ENCODE measurements around the gene DUSP15. TPM values are rescaled to one million over a fixed set of nuclear protein-coding genes. Genes with fewer than 3 reads are reported as not detected.

DUSP15 gene
- total and polyA plus RNA-seq, 9 of the 15 experiments (the other 6 are each of a cell fraction or from before 2014, with no cell fraction given) = 0.34 TPM; not detected in 8

DNA sequence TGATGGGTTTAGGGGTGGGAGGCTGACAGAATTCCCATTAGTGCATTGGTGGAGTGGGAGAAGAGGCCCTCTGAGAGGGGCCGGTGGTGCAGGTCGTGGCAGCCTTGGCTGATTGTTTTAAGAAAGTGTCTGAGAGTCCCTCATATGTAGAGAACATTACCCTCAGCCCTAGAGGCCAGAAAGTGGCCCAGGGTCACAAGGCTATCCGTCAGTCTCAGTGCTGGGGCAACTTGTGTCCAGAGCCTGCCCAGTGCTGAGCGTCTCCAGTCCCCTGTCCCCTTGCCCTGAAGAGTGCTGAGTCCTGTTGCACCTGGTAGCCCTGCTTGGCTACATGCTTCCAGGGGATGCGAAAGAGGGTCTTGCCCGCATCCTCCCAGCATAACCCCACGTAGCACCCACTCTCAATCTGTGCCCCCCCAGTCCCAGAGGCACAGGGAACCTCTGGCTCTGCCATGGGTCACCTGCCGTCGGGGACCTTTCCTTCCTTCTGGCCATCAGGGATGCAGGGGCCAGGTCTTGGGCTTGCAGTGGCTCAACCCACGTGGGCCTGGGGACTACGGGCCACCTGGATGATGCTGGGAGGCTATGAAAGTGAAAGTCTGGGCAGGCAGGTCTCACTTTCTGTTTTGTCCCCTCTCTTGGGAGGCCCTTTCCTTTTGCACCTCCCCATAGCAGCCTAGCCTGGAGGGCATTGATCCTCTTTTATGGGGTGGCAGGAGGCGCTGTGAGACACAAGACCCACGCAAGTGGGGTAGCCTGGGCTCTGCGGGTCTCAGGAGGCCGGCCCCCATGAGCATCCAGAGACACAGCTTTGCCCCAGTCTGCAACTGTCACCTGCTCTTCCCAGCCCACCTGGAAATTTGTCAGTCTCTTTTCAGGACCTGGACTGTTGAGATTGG lies 12.2 kb downstream of the DUSP15 start (continued):
- TF ChIP-seq ZNF436 (CRISPR knock-in tag; IDR thresholded peaks at IDR 0.05) = no peak

DNA sequence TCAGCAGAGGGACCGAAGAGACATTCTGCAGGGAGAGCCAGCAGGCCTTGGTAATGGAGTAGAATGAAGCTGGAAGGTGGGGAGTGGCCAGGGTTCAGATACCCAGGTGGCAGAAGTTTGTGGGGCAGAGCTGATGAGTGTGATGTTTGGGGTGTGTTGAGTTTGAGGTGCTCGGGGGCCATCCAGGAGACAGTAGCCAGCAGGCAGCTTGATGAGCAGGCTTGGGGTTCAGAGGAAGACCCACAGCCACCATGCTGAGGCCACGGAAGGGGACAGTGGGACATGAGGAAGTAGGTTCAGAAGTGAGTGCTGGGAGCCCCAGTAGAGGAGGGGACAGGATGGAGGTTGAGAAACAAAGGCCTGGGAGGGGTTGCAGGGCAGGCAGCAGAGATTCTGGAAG lies 13.8 kb downstream of the DUSP15 start:
- Histone ChIP-seq H3K79me2 (ENCODE audit: control insufficient read depth, insufficient read depth, low read length) (no peaks in the 10 kb centered on the region), H3K9ac (ENCODE audit: insufficient read depth in 1 of 2, low read depth in 2 of 2, low read length in 2 of 2) (no peak overlapping the region), H3K9me1 (ENCODE audit: control insufficient read depth, insufficient read depth, low read length) (peaks cover 2% of the 10 kb centered on the region), H4K20me1 (replicated peaks; ENCODE audit: control insufficient read depth, insufficient read depth, low read length) (peaks cover 8% of the 10 kb centered on the region), H3K4me3 (no peak overlapping the region), H3K9me3 (replicated peaks; ENCODE audit: control insufficient read depth, insufficient read depth, low read depth, low read length) (no peaks in the 10 kb centered on the region), H3K4me2 (ENCODE audit: insufficient read depth, low read length) (no peak overlapping the region), H2AFZ (ENCODE audit: low read depth, low read length) (no peak overlapping the region), H3K36me3 (ENCODE audit: control insufficient read depth, insufficient read depth, low read length) (no peaks in the 10 kb centered on the region), H3K4me1 (replicated peaks in 1 of 2; ENCODE audit: control insufficient read depth in 2 of 2, insufficient read depth in 2 of 2, low read length in 2 of 2) (peaks cover 0 to 13% of the 10 kb centered on the region in 2 experiments; a peak in 3 of 5 replicates), H3K27me3 (ENCODE audit: control insufficient read depth in 2 of 2, insufficient read depth in 2 of 2, low read length in 2 of 2) (peaks cover 24 to 55% of the 10 kb centered on the region in 2 experiments), H3K27ac (ENCODE audit: extremely low read depth, low read depth, low read length) (no peak overlapping the region)
- TF ChIP-seq, protein P1, sequence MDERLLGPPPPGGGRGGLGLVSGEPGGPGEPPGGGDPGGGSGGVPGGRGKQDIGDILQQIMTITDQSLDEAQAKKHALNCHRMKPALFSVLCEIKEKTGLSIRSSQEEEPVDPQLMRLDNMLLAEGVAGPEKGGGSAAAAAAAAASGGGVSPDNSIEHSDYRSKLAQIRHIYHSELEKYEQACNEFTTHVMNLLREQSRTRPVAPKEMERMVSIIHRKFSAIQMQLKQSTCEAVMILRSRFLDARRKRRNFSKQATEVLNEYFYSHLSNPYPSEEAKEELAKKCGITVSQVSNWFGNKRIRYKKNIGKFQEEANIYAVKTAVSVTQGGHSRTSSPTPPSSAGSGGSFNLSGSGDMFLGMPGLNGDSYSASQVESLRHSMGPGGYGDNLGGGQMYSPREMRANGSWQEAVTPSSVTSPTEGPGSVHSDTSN (CRISPR knock-in tag; IDR thresholded peaks at IDR 0.05; ENCODE audit: low read depth) = no peak
- TF ChIP-seq, protein P1 (tag; conservative IDR thresholded peaks at IDR 0.05; ENCODE audit: low read depth) = no peak
- no peak for TF ChIP-seq ATF1 (CRISPR knock-in tag; IDR thresholded peaks at IDR 0.05)
- no peak for TF ChIP-seq ATF1 (tag; IDR thresholded peaks at IDR 0.05)
- TF ChIP-seq CXXC5 (CRISPR knock-in tag; IDR thresholded peaks at IDR 0.05) = no peak
- TF ChIP-seq SRSF1 (IDR thresholded peaks at IDR 0.05; ENCODE audit: low read depth, low read length) = no peak
- no peak for TF ChIP-seq LARP7 (IDR thresholded peaks at IDR 0.05)
- TF ChIP-seq SIN3B (IDR thresholded peaks at IDR 0.05; ENCODE audit: low read depth) = no peak
- TF ChIP-seq ETV6 (IDR thresholded peaks at IDR 0.05; ENCODE audit: borderline replicate concordance in 1 of 2, low read depth in 2 of 2, low read length in 1 of 2) = no peak
- TF ChIP-seq ETV6 (CRISPR knock-in tag; IDR thresholded peaks at IDR 0.05; ENCODE audit: borderline replicate concordance) = no peak
- no peak for TF ChIP-seq ZNF311 (CRISPR knock-in tag; IDR thresholded peaks at IDR 0.05)
- TF ChIP-seq POLR2G (IDR thresholded peaks at IDR 0.05; ENCODE audit: low read depth, low read length) = no peak
- TF ChIP-seq ZNF274 (IDR thresholded peaks at IDR 0.05; ENCODE audit: borderline replicate concordance, low read depth, low read length) = no peak
- no peak for TF ChIP-seq TAL1 (IDR thresholded peaks at IDR 0.05)
- TF ChIP-seq, protein P2, sequence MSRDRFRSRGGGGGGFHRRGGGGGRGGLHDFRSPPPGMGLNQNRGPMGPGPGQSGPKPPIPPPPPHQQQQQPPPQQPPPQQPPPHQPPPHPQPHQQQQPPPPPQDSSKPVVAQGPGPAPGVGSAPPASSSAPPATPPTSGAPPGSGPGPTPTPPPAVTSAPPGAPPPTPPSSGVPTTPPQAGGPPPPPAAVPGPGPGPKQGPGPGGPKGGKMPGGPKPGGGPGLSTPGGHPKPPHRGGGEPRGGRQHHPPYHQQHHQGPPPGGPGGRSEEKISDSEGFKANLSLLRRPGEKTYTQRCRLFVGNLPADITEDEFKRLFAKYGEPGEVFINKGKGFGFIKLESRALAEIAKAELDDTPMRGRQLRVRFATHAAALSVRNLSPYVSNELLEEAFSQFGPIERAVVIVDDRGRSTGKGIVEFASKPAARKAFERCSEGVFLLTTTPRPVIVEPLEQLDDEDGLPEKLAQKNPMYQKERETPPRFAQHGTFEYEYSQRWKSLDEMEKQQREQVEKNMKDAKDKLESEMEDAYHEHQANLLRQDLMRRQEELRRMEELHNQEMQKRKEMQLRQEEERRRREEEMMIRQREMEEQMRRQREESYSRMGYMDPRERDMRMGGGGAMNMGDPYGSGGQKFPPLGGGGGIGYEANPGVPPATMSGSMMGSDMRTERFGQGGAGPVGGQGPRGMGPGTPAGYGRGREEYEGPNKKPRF (IDR thresholded peaks at IDR 0.05; ENCODE audit: low read depth, low read length) = no peak
- TF ChIP-seq KDM4B (IDR thresholded peaks at IDR 0.05; ENCODE audit: borderline replicate concordance in 2 of 2, low read depth in 1 of 2) = no peak
- in situ Hi-C loops (cut with MboI) = loop anchor here (10.0 kb wide), 1 partner anchor 168 kb away; no protein-coding TSS in a partner anchor
- DNase-seq (ENCODE audit: extremely low read depth in 1 of 4, low spot score in 3 of 4) = no peak
- ChIA-PET POLR2A (interaction anchor here (0.7 kb wide), 1 partner anchor 18 kb away, joined by 3 read pairs; no protein-coding TSS in a partner anchor), CTCF (ENCODE audit: low intra/inter-chr PET ratio) (interaction anchor here (0.6 to 4.8 kb wide), 2 partner anchors 24 to 96 kb away, joined by 3 to 49 read pairs; partner anchors contain the start of gene PDRG1)
- WGBS (ENCODE audit: insufficient coverage, low coverage, missing lambda C conversion rate) = 0% methylated on average over 3 of the region's 3 CpGs
- FAIRE-seq = no peak
- ATAC-seq = no peak
- intact Hi-C loops (cut with micrococcal nuclease) = no loop called here
- BruUV-seq (replicated peaks) = no TSS peak
